Left lung (tissue), 14 donors: ENCODE measurements around the gene GYS2. TPM values are rescaled to one million over a fixed set of nuclear protein-coding genes. Genes with fewer than 3 reads are reported as not detected.

Experiments
- ATAC-seq: fragments of 200-7000 bp; cut with Tn5 transposase; one replicate; pipeline ENCODE4 v1.9.1; 2020; ENCODE audit warnings: moderate library complexity
- DNase-seq, 4 donors: peaks; one replicate each; pipeline ENCODE4 v3.0.0-alpha.2; 2013 to 2020
- H3K27ac ChIP-seq, 2 donors: fragments of 200-600 bp; sonication (generic) in 1 of 2; one replicate each; pipeline versions ENCODE4 v1.5.0 to v1.8.0; 2020 to 2021
- H3K27me3 ChIP-seq, 2 donors: fragments of 200-600 bp; sonication (generic) in 1 of 2; one replicate each; pipeline versions ENCODE4 v1.5.0 to v1.8.0; 2020 to 2021
- H3K36me3 ChIP-seq, 2 donors: fragments of 200-600 bp; sonication (generic) in 1 of 2; one replicate each; pipeline versions ENCODE4 v1.5.0 to v1.8.0; 2020 to 2021
- H3K4me1 ChIP-seq, 2 donors: fragments of 200-600 bp; one replicate each; pipeline ENCODE4 v1.8.0; 2021
- H3K4me3 ChIP-seq, 2 donors: fragments of 200-600 bp; sonication (generic) in 1 of 2; one replicate each; pipeline versions ENCODE4 v1.5.0 to v1.8.0; 2020 to 2021; ENCODE audit warnings: mild to moderate bottlenecking in 1 of 2
- H3K9me3 ChIP-seq, 2 donors: fragments of 200-600 bp; sonication (generic) in 1 of 2; one replicate each; pipeline versions ENCODE4 v1.5.0 to v1.8.0; 2020 to 2021
- intact Hi-C, 2 donors: fragments of 100-400 bp; cut with DNase I; formaldehyde crosslinking; loops; one replicate each; pipeline versions ENCODE4 v1.11.2 to v1.14.2; 2022
- long read RNA-seq, 12 donors: library from polyadenylated mRNA in 2 of 12; unstranded in 2 of 12; transcript quantifications; one replicate each; pipeline ENCODE4 v2.0.0 and lab custom pipeline, GENCODE V29; 2019 to 2026
- polyA plus RNA-seq, 6 donors: library from polyadenylated mRNA; unstranded; fragments of 120-200 nt; gene quantifications; one replicate each; pipeline ENCODE4 v1.2.1, GENCODE V29; 2013; ENCODE audit not compliant: insufficient read length in 6 of 6
- total RNA-seq, 2 donors: library from RNA; stranded (reverse); fragmentation: NEBNext Ultra II Directional; extraction: Animal tissue kit (Norgen Biotek cat#: 25700); gene quantifications; one replicate each; pipeline ENCODE4 v1.2.1, GENCODE V29; 2021
- TF ChIP-seq, protein P1 (sequence below), 2 donors: fragments of 200-600 bp; sonication (generic) in 1 of 2; IDR thresholded peaks; one replicate each; pipeline versions ENCODE4 v1.5.0 to v1.8.0; 2021; ENCODE audit warnings: antibody characterized with exemption in 2 of 2
- donor health status: DM: no; HTN: yes; CAD: no.
- donor health status: DM: no; HTN: no; CAD: no.

The GYS2 gene
- total RNA-seq: not detected
- under 1 TPM in 4 of 6 donors, not detected in 2; 0.07 to 0.42 (median 0.32) TPM for polyA plus RNA-seq
- long read RNA-seq, donor 1: 0 reads
- long read RNA-seq, donor 2: 0 reads
- long read RNA-seq, donor 3: 0 reads
- long read RNA-seq, donor 4: 0 reads
- long read RNA-seq, donor 5: 0 reads
- long read RNA-seq, donor 6: 0 reads
- long read RNA-seq, donor 7: 0 reads
- long read RNA-seq, donor 8: 0 reads
- long read RNA-seq, donor 9: 0 reads
- long read RNA-seq, donor 10: 0 reads
- long read RNA-seq, donor 11: 0 reads
- long read RNA-seq, donor 12: 0 reads

DNA sequence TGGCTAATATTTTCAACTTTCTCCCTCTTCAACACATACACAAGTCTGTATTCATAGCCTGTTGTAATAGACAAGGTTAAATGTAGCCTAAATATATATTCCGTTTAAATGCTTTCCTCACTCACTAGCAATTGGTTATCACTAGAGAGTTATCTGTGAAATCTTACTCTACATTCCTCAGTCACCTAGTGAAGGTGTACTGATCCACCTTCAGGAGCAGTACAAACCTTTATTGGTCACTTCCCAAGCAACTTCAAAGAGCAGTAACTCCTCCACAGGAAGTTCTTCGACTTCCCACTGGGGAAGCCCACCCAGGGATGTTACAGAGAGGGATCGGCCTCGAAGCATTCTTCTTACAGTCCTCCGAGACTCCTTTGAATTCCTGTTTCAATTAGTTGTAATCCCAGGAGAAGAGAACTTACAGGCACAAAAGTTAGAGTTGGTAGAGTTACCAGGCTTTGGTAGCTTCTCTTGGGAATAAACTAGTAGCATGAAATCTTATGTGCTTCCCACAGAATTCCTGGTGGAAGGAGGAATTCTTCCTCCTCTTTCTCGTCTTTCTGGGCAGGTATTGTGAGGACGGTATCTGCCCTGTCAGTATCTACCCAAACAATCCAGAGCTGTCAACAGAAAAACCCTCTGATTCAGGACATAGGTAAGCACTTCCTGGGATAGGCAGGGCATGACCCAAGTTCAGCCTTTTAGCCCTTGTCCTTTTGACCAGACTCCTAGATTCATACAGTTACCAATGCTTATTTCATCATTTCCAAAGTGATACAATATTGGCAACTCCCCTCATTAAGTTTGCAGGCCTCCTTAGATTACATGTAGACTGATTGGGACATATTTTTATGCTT lies at the start of gene GYS2:
GYS2 (minus strand) TSS at position 603 of the 857 bp plus-strand sequence; CDS start at position 348, 255 bp downstream.
- no peaks in the 10 kb centered on the region for H3K27me3 ChIP-seq
- TF ChIP-seq, protein P1, sequence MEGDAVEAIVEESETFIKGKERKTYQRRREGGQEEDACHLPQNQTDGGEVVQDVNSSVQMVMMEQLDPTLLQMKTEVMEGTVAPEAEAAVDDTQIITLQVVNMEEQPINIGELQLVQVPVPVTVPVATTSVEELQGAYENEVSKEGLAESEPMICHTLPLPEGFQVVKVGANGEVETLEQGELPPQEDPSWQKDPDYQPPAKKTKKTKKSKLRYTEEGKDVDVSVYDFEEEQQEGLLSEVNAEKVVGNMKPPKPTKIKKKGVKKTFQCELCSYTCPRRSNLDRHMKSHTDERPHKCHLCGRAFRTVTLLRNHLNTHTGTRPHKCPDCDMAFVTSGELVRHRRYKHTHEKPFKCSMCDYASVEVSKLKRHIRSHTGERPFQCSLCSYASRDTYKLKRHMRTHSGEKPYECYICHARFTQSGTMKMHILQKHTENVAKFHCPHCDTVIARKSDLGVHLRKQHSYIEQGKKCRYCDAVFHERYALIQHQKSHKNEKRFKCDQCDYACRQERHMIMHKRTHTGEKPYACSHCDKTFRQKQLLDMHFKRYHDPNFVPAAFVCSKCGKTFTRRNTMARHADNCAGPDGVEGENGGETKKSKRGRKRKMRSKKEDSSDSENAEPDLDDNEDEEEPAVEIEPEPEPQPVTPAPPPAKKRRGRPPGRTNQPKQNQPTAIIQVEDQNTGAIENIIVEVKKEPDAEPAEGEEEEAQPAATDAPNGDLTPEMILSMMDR (IDR thresholded peaks at IDR 0.05): no peak
- DNase-seq (no peak), ATAC-seq (no peak)
- H3K27ac ChIP-seq: no peak within 1 kb of the TSS
- no peak within 1 kb of the TSS for H3K4me3 ChIP-seq
- intact Hi-C loops: no loop called here
- H3K9me3 ChIP-seq: no peaks in the 10 kb centered on the region
- no peaks in the 10 kb centered on the region for H3K4me1 ChIP-seq
- H3K36me3 ChIP-seq: no peaks in the 10 kb centered on the region

DNA sequence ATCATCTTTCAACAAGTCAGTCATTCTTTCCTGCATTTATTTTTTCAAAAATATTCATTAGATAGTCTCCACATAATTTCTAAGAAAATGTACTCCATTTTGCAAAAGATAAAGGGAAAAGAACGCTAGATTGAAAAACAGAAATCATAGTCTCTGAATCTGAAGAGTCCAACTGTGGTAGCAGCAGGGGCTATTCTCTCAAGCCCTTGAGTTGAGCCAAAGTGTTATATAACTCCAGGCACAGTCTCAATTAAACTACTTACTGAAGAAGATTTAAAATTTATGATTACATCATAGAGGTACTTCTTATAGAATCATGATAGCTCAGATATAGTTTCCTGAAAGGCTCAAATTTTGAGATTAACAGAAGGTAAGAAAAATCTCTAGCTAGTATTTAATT lies 47.2 kb upstream of the GYS2 start:
- H3K4me3 ChIP-seq: no peak overlapping the region
- H3K27me3 ChIP-seq: no peaks in the 10 kb centered on the region
- ATAC-seq (no peak), DNase-seq (no peak)
- H3K36me3 ChIP-seq: peaks cover 0 to 56% of the 10 kb centered on the region in 2 donors
- H3K4me1 ChIP-seq: peaks cover 0 to 27% of the 10 kb centered on the region in 2 donors
- TF ChIP-seq, protein P1 (IDR thresholded peaks at IDR 0.05): no peak
- H3K27ac ChIP-seq: no peak overlapping the region
- intact Hi-C loops: no loop called here
- no peaks in the 10 kb centered on the region for H3K9me3 ChIP-seq

DNA sequence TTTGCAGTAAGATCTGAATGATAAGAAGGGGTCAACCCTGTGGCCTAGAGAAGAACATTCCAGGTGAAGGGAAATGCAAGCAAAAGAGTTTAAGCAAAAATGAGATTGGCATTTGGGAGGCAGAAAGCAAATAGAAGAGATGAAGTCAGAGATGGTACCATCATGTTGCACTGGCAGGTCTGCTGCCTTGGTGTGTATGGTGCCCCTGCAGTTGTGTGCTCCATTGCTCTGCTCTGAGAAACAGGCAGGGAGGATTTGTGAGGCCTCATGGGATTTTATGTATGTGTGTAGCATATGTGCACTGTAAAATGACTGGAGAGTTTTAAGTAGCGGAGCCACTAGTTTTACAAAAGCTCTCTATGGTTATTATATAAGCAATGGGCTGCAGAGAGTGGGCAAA lies 46.4 kb upstream of the GYS2 start:
- ATAC-seq (no peak), DNase-seq (no peak)
- no peak overlapping the region for H3K27ac ChIP-seq
- no peaks in the 10 kb centered on the region for H3K9me3 ChIP-seq
- H3K27me3 ChIP-seq: no peaks in the 10 kb centered on the region
- peaks cover 0 to 62% of the 10 kb centered on the region in 2 donors for H3K36me3 ChIP-seq
- no peak overlapping the region for H3K4me3 ChIP-seq
- H3K4me1 ChIP-seq: peaks cover 0 to 20% of the 10 kb centered on the region in 2 donors
- intact Hi-C loops: no loop called here
- TF ChIP-seq, protein P1 (IDR thresholded peaks at IDR 0.05): no peak

DNA sequence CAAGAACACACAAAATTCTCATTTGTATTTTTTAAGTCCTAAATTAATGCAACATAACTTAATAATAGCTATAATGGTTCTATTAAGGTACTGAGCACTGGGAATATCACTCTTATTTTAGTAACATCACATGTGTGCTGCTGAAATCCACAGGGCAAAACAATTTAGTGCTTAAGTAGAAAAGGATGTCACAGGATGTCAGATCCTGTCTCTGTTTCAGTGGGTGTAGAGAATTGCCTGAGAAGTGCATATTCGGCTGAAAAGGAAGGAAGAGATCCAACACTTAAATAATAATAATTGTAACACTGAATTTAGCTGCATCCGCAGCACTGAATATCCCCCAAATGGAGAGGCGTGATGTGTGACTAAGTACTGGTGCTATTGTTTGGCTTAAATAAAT lies 44.4 kb upstream of the GYS2 start:
- H3K27ac ChIP-seq: no peak overlapping the region
- DNase-seq: no peak
- H3K9me3 ChIP-seq: no peaks in the 10 kb centered on the region
- H3K27me3 ChIP-seq: no peaks in the 10 kb centered on the region
- no peak for ATAC-seq
- TF ChIP-seq, protein P1 (IDR thresholded peaks at IDR 0.05): no peak
- H3K4me1 ChIP-seq: peaks cover 0 to 19% of the 10 kb centered on the region in 2 donors
- intact Hi-C loops: no loop called here
- peaks cover 0 to 69% of the 10 kb centered on the region in 2 donors for H3K36me3 ChIP-seq
- no peak overlapping the region for H3K4me3 ChIP-seq

DNA sequence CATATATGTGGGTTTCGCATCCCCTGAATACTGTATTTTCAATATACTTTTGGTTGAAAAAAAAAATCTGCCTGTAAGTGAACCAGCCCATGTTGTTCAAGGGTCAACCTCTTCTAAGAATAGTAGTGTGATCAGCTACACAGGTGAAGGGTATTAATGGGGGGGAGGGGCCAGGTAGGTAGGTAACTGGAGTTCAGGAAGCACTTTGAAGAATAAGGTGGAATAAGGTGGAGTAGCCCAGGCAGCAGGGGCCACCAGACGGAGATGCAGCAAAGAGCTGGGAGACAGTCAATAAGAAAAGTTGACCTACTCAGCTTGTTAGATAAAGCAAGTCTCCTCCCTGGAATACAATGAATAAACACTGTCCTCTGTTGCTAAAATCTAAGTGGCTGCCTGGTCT lies 43.7 kb upstream of the GYS2 start:
- Histone ChIP-seq H3K36me3 (peaks cover 0 to 71% of the 10 kb centered on the region in 2 donors), H3K4me1 (peaks cover 0 to 26% of the 10 kb centered on the region in 2 donors), H3K9me3 (no peaks in the 10 kb centered on the region), H3K27me3 (no peaks in the 10 kb centered on the region), H3K27ac (no peak overlapping the region), H3K4me3 (no peak overlapping the region)
- intact Hi-C loops: no loop called here
- DNase-seq (no peak), ATAC-seq (no peak)
- TF ChIP-seq, protein P1 (IDR thresholded peaks at IDR 0.05): no peak
